Fibroblast of mammary gland (primary cell): ENCODE measurements around the gene SEMA6D.
A peak's percentile ranks its signal among the peaks of the same experiment; 100 is the strongest.

Experiments
- DNase-seq: peaks from one replicate; pipeline ENCODE4 v3.0.0-alpha.2; 2010; ENCODE audit warnings: low read depth
- H3K4me3 ChIP-seq: 2 replicates; pipeline ENCODE4 v1.5.1; 2011; ENCODE audit warnings: low read depth, mild to moderate bottlenecking, low read length, moderate library complexity; ENCODE audit not compliant: control insufficient read depth
- CTCF ChIP-seq: conservative IDR thresholded peaks from 2 replicates; pipeline ENCODE4 v1.5.1; 2011; ENCODE audit warnings: low read depth, low read length, inconsistent platforms; ENCODE audit not compliant: control insufficient read depth, insufficient read depth

SEMA6D gene

GRCh38 chr15:47675735-47676134, 41.6 kb upstream of the SEMA6D start:
- no peak overlapping the region for H3K4me3 ChIP-seq
- DNase-seq = no peak
- TF ChIP-seq CTCF = no peak

GRCh38 chr15:47678040-47678439, 39.3 kb upstream of the SEMA6D start:
- no peak for TF ChIP-seq CTCF
- DNase-seq = no peak
- H3K4me3 ChIP-seq = no peak overlapping the region

- DNase-seq = no peak
- no peak overlapping the region for H3K4me3 ChIP-seq
- no peak for TF ChIP-seq CTCF
These were observed 34.6 kb upstream of the SEMA6D start for GRCh38 chr15:47682661-47683060.

GRCh38 chr15:47685141-47685870, 32.0 kb upstream of the SEMA6D start:
- TF ChIP-seq CTCF = no peak
- DNase-seq = no peak
- H3K4me3 ChIP-seq = no peak overlapping the region

- no peak overlapping the region for H3K4me3 ChIP-seq
- DNase-seq = peak; percentile 61
- TF ChIP-seq CTCF = no peak
These were observed 28.7 kb upstream of the SEMA6D start for GRCh38 chr15:47688573-47689086.

GRCh38 chr15:47689660-47690059, 27.6 kb upstream of the SEMA6D start:
- no peak overlapping the region for H3K4me3 ChIP-seq
- DNase-seq = no peak
- no peak for TF ChIP-seq CTCF
